ENCODE measurements around the gene SEC16B. TPM values are rescaled to one million over a fixed set of nuclear protein-coding genes. Genes with fewer than 3 reads are reported as not detected.

The SEC16B gene
- total RNA-seq, 1 experiment from 2014 or later = not detected

- Histone ChIP-seq H3K79me2 (ENCODE audit: low read length) (no peaks in the 10 kb centered on the region), H3K27me3 (ENCODE audit: low read length) (no peaks in the 10 kb centered on the region), H3K9me3 (ENCODE audit: low read length) (no peaks in the 10 kb centered on the region), H3K4me3 (ENCODE audit: low read length) (no peak overlapping the region), H3K27ac (ENCODE audit: low read length) (no peak overlapping the region), H3K36me3 (ENCODE audit: insufficient read depth, low read length) (no peaks in the 10 kb centered on the region), H4K20me1 (ENCODE audit: insufficient read depth, low read depth, low read length) (no peaks in the 10 kb centered on the region), H2AFZ (ENCODE audit: low read length) (no peak overlapping the region), H3K4me1 (ENCODE audit: low read length) (no peaks in the 10 kb centered on the region), H3K4me2 (ENCODE audit: low read depth, low read length, poor library complexity, severe bottlenecking) (no peak overlapping the region), H3K9me2 (replicated peaks; ENCODE audit: insufficient read depth, low read length) (no peaks in the 10 kb centered on the region), H3K9ac (ENCODE audit: low read length) (no peak overlapping the region)
- DNase-seq = peak; percentile 84
Observed at GRCh38 chr1:177945943-177946650, 23.8 kb downstream of the SEC16B start.

- Histone ChIP-seq H3K9me2 (replicated peaks; ENCODE audit: insufficient read depth, low read length) (no peaks in the 10 kb centered on the region), H3K9ac (ENCODE audit: low read length) (no peak overlapping the region), H3K36me3 (ENCODE audit: insufficient read depth, low read length) (no peaks in the 10 kb centered on the region), H2AFZ (ENCODE audit: low read length) (no peak overlapping the region), H3K4me1 (ENCODE audit: low read length) (no peaks in the 10 kb centered on the region), H3K27ac (ENCODE audit: low read length) (no peak overlapping the region), H3K4me2 (ENCODE audit: low read depth, low read length, poor library complexity, severe bottlenecking) (no peak overlapping the region), H4K20me1 (ENCODE audit: insufficient read depth, low read depth, low read length) (no peaks in the 10 kb centered on the region), H3K9me3 (ENCODE audit: low read length) (no peaks in the 10 kb centered on the region), H3K4me3 (ENCODE audit: low read length) (no peak overlapping the region), H3K79me2 (ENCODE audit: low read length) (no peaks in the 10 kb centered on the region), H3K27me3 (ENCODE audit: low read length) (no peaks in the 10 kb centered on the region)
- DNase-seq = no peak
Observed at GRCh38 chr1:177944016-177944949, 25.6 kb downstream of the SEC16B start.

GRCh38 chr1:177941976-177942375 is 27.9 kb downstream of the SEC16B start:
- no peaks in the 10 kb centered on the region for H3K9me3 ChIP-seq (ENCODE audit: low read length)
- no peak overlapping the region for H2AFZ ChIP-seq (ENCODE audit: low read length)
- no peaks in the 10 kb centered on the region for H3K36me3 ChIP-seq (ENCODE audit: insufficient read depth, low read length)
- no peak overlapping the region for H3K27ac ChIP-seq (ENCODE audit: low read length)
- no peaks in the 10 kb centered on the region for H3K27me3 ChIP-seq (ENCODE audit: low read length)
- H3K9me2 ChIP-seq (replicated peaks; ENCODE audit: insufficient read depth, low read length) = no peaks in the 10 kb centered on the region
- H3K4me3 ChIP-seq (ENCODE audit: low read length) = no peak overlapping the region
- H3K79me2 ChIP-seq (ENCODE audit: low read length) = no peaks in the 10 kb centered on the region
- H3K4me1 ChIP-seq (ENCODE audit: low read length) = no peaks in the 10 kb centered on the region
- no peak overlapping the region for H3K4me2 ChIP-seq (ENCODE audit: low read depth, low read length, poor library complexity, severe bottlenecking)
- no peaks in the 10 kb centered on the region for H4K20me1 ChIP-seq (ENCODE audit: insufficient read depth, low read depth, low read length)
- no peak overlapping the region for H3K9ac ChIP-seq (ENCODE audit: low read length)
- no peak for DNase-seq

- H3K27ac ChIP-seq (ENCODE audit: low read length) = no peak overlapping the region
- H3K27me3 ChIP-seq (ENCODE audit: low read length) = no peaks in the 10 kb centered on the region
- H3K4me3 ChIP-seq (ENCODE audit: low read length) = no peak overlapping the region
- no peak overlapping the region for H3K9ac ChIP-seq (ENCODE audit: low read length)
- H4K20me1 ChIP-seq (ENCODE audit: insufficient read depth, low read depth, low read length) = no peaks in the 10 kb centered on the region
- no peak overlapping the region for H2AFZ ChIP-seq (ENCODE audit: low read length)
- no peak overlapping the region for H3K4me2 ChIP-seq (ENCODE audit: low read depth, low read length, poor library complexity, severe bottlenecking)
- H3K9me3 ChIP-seq (ENCODE audit: low read length) = no peaks in the 10 kb centered on the region
- no peaks in the 10 kb centered on the region for H3K4me1 ChIP-seq (ENCODE audit: low read length)
- no peak for DNase-seq
- H3K79me2 ChIP-seq (ENCODE audit: low read length) = no peaks in the 10 kb centered on the region
- no peaks in the 10 kb centered on the region for H3K9me2 ChIP-seq (replicated peaks; ENCODE audit: insufficient read depth, low read length)
- no peaks in the 10 kb centered on the region for H3K36me3 ChIP-seq (ENCODE audit: insufficient read depth, low read length)
Observed at GRCh38 chr1:177940682-177941081, 29.2 kb downstream of the SEC16B start.

- Histone ChIP-seq H3K4me1 (ENCODE audit: low read length) (no peaks in the 10 kb centered on the region), H3K9me3 (ENCODE audit: low read length) (no peaks in the 10 kb centered on the region), H3K9ac (ENCODE audit: low read length) (no peak overlapping the region), H3K4me3 (ENCODE audit: low read length) (no peak overlapping the region), H4K20me1 (ENCODE audit: insufficient read depth, low read depth, low read length) (no peaks in the 10 kb centered on the region), H3K36me3 (ENCODE audit: insufficient read depth, low read length) (no peaks in the 10 kb centered on the region), H3K9me2 (replicated peaks; ENCODE audit: insufficient read depth, low read length) (no peaks in the 10 kb centered on the region), H3K79me2 (ENCODE audit: low read length) (no peaks in the 10 kb centered on the region), H3K27ac (ENCODE audit: low read length) (no peak overlapping the region), H3K4me2 (ENCODE audit: low read depth, low read length, poor library complexity, severe bottlenecking) (no peak overlapping the region), H2AFZ (ENCODE audit: low read length) (no peak overlapping the region), H3K27me3 (ENCODE audit: low read length) (no peaks in the 10 kb centered on the region)
- DNase-seq = no peak
Observed at GRCh38 chr1:177937931-177938330, 31.9 kb downstream of the SEC16B start.

GRCh38 chr1:177937174-177937770 is 32.6 kb downstream of the SEC16B start:
- H3K36me3 ChIP-seq (ENCODE audit: insufficient read depth, low read length) = no peaks in the 10 kb centered on the region
- no peak overlapping the region for H3K27ac ChIP-seq (ENCODE audit: low read length)
- no peaks in the 10 kb centered on the region for H3K79me2 ChIP-seq (ENCODE audit: low read length)
- H4K20me1 ChIP-seq (ENCODE audit: insufficient read depth, low read depth, low read length) = no peaks in the 10 kb centered on the region
- H3K9me3 ChIP-seq (ENCODE audit: low read length) = no peaks in the 10 kb centered on the region
- no peaks in the 10 kb centered on the region for H3K27me3 ChIP-seq (ENCODE audit: low read length)
- no peak for DNase-seq
- no peak overlapping the region for H3K9ac ChIP-seq (ENCODE audit: low read length)
- H3K4me3 ChIP-seq (ENCODE audit: low read length) = no peak overlapping the region
- H2AFZ ChIP-seq (ENCODE audit: low read length) = no peak overlapping the region
- no peaks in the 10 kb centered on the region for H3K4me1 ChIP-seq (ENCODE audit: low read length)
- H3K9me2 ChIP-seq (replicated peaks; ENCODE audit: insufficient read depth, low read length) = no peaks in the 10 kb centered on the region
- no peak overlapping the region for H3K4me2 ChIP-seq (ENCODE audit: low read depth, low read length, poor library complexity, severe bottlenecking)

GRCh38 chr1:177935638-177936415 is 34.0 kb downstream of the SEC16B start:
- H3K4me1 ChIP-seq (ENCODE audit: low read length) = no peaks in the 10 kb centered on the region
- H4K20me1 ChIP-seq (ENCODE audit: insufficient read depth, low read depth, low read length) = no peaks in the 10 kb centered on the region
- no peak overlapping the region for H3K4me2 ChIP-seq (ENCODE audit: low read depth, low read length, poor library complexity, severe bottlenecking)
- no peak overlapping the region for H2AFZ ChIP-seq (ENCODE audit: low read length)
- no peaks in the 10 kb centered on the region for H3K27me3 ChIP-seq (ENCODE audit: low read length)
- H3K27ac ChIP-seq (ENCODE audit: low read length) = no peak overlapping the region
- no peaks in the 10 kb centered on the region for H3K9me2 ChIP-seq (replicated peaks; ENCODE audit: insufficient read depth, low read length)
- H3K36me3 ChIP-seq (ENCODE audit: insufficient read depth, low read length) = no peaks in the 10 kb centered on the region
- H3K9ac ChIP-seq (ENCODE audit: low read length) = no peak overlapping the region
- H3K9me3 ChIP-seq (ENCODE audit: low read length) = no peaks in the 10 kb centered on the region
- H3K4me3 ChIP-seq (ENCODE audit: low read length) = no peak overlapping the region
- DNase-seq = no peak
- no peaks in the 10 kb centered on the region for H3K79me2 ChIP-seq (ENCODE audit: low read length)

Measured in Karpas-422 (cell line).